Epithelial cell of prostate (primary cell): ENCODE measurements around the gene ORC3.
"Not testable (repeated sequence)": the region's sequence is repeated elsewhere in the genome, so short reads cannot be mapped to it uniquely, and the experiment has no call there.

Source experiments
- DNase-seq: peaks from one replicate; pipeline ENCODE4 v3.0.0-alpha.2; 2011; ENCODE audit warnings: low read depth, low spot score
- H3K27ac ChIP-seq: fragments of 450-650 bp; 2 replicates; pipeline ENCODE4 v1.5.1; 2017; ENCODE audit warnings: mild to moderate bottlenecking

The ORC3 gene

GRCh38 chr6:87590417-87590880 is 514 bp downstream of the ORC3 start:
- no peak for DNase-seq
- H3K27ac ChIP-seq = peak overlapping the region; percentile 55

DNA sequence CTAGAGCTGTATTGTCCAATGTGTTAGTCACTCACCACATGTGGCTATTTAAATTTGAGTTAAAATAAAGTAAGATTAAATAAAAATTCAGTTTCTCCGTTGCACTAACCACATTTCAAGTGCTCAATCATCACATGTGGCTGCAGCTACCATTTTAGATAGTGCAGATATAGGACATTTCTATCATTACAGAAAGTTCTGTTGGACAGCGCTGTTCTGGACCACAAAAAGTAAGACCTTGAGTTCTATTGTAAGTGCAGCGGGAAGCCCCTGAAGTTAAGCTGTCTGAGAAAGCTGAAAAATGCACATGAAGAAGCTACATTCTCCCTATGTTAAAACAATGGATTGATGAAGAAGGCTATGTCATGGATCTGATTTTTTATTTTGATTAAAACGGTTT is 1.1 kb downstream of the ORC3 start:
- H3K27ac ChIP-seq = no peak overlapping the region
- no peak for DNase-seq

DNA sequence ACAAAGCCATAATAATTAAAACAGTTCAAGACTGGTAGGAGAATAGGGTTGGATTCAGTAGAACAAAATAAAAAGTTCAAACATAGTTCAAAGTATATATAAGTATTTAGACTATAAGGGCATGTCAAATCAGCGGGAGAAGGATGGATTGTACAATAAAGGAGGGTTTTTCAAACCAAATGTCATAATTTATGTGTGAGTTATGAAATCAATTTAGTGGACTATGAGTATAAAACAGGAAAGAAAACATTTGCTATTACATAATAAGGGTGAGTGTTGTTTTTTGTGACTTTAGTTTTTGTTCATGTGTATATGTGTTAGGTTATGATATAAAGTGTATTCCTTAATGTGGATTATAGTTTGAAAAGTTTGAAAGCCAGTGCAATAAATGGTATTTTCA is 10.6 kb downstream of the ORC3 start:
- no peak overlapping the region for H3K27ac ChIP-seq
- DNase-seq = no peak

GRCh38 chr6:87606199-87606598 is 16.3 kb downstream of the ORC3 start:
- no peak overlapping the region for H3K27ac ChIP-seq
- DNase-seq = no peak

DNA sequence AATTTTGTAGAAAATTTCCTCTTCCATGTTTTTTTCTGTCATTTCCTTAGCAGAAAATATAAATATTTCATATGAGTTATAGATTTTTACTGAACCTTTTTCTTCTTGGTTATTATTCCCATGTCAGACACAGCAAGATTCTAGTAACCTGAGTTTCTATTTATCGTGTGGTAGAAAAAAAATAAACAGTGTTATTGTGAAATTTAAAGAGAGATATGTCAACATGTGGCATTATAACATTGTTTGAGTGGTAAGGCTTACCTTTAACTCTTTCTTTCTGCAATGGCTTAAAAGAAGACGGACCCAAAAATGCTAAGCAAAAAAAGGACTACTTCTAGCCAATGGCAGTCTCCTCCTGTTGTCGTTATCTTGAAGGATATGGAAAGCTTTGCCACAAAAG is 18.9 kb downstream of the ORC3 start:
- no peak for DNase-seq
- H3K27ac ChIP-seq = no peak overlapping the region

DNA sequence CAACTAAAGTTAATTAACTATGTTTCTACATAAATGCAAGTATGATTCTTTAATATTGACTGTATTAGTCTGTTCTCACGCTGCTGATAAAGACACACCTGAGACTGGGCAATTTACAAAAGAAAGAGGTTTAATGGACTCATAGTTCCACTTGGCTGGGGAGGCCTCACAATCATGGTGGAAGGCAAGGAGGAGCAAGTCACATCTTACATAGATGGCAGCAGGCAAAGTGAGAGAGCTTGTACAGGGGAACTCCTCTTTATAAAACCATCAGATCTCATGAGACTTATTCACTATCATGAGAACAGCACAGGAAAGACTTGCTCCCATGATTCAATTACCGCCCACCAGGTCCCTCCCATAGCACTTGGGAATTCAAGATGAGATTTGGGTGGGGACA is 23.1 kb downstream of the ORC3 start:
- not testable (repeated sequence) for DNase-seq, H3K27ac ChIP-seq

GRCh38 chr6:87617405-87617804 is 27.5 kb downstream of the ORC3 start:
- DNase-seq = no peak
- no peak overlapping the region for H3K27ac ChIP-seq

DNA sequence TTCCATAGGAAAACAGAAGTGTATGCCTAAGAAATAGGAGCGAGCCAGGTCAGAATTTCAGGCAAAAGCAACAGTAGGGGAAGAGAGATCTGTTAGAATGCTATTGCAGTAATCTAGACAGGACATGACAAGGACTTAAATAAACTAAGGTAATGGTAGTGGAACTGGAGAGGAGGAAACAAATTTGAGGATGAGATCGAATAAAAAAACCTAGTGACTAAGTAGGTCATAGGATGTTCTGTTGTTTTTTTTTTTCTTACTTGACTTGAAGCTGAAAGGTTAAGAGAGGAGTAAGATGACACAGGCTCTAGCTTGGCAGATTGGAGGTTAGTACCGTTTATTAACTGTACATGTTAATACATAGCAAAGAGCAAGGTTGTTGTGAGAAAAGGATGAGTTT is 28.6 kb downstream of the ORC3 start:
- DNase-seq = no peak

GRCh38 chr6:87623248-87623647 is 33.3 kb downstream of the ORC3 start:
- H3K27ac ChIP-seq = peak overlapping the region; percentile 2
- peak; percentile 6 for DNase-seq

More for the DNA sequence above, 28.6 kb downstream of the ORC3 start:
- H3K27ac ChIP-seq = no peak overlapping the region

- no peak for DNase-seq
- no peak overlapping the region for H3K27ac ChIP-seq
Measured at GRCh38 chr6:87628424-87628823, 38.5 kb downstream of the ORC3 start.

- H3K27ac ChIP-seq = no peak overlapping the region
- no peak for DNase-seq
Measured at GRCh38 chr6:87628881-87629280, 38.9 kb downstream of the ORC3 start.

GRCh38 chr6:87630746-87631145 is 40.8 kb downstream of the ORC3 start:
- DNase-seq = no peak
- H3K27ac ChIP-seq = no peak overlapping the region

DNA sequence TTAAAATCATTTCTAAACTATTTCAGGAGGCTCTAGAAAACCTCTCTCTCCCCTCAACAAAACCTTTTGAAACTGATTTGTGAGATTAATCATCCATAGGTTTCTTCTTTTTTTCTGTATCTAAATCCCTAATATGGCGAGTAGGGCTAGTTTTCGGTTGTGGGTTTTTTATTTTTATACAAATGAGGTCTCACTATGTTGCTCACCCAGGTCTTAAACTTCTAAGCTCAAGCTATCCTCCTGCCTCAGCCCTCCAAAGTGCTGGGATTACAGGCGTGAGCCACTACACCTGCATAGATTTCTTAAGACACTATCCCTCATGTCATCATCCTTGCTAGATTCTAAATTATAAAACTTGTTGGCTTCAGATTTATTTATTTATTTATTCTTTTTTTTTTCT is 43.9 kb downstream of the ORC3 start:
- no peak overlapping the region for H3K27ac ChIP-seq
- DNase-seq = no peak

DNA sequence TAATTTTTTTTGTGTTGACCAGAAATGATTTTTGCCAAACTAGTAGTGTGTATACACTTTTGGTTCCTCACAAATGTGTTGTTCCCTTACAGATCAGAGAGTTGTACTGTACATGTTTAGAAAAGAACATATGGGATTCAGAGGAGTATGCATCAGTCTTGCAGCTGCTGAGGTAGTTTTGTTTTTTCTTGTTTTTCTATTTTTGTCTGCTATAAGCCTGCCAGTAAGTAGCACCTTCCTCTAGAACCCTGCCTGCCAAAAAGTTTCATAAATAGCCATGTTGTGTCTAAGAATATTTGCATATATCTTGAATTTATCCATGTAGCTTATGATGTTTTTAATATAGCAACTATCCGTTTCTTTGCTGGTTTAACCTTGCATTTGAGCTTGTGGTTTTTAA is 46.4 kb downstream of the ORC3 start:
- H3K27ac ChIP-seq = no peak overlapping the region
- no peak for DNase-seq

DNA sequence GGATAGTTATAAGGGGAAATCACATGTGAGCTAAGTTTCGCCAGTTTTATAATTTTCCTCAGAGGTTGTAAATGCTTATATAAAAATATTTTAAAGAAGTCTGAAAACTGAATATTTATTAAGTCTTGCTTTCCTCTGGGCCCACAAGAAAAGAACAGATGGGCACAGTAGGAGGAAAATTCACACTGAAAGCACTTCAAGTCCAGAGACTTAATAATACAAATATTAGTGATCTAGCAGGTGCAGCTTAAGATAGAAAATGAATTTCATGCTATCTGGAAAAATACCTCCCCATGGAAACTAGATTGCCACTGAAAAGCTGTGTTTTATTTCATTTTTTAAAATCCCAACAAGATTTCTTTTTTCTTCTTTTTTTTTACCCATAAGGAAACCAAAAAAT is 47.2 kb downstream of the ORC3 start:
- DNase-seq = no peak
- H3K27ac ChIP-seq = no peak overlapping the region

GRCh38 chr6:87639373-87639772 is 49.4 kb downstream of the ORC3 start:
- no peak overlapping the region for H3K27ac ChIP-seq
- DNase-seq = no peak

- no peak overlapping the region for H3K27ac ChIP-seq
- DNase-seq = no peak
Measured at GRCh38 chr6:87641065-87641692, 51.2 kb downstream of the ORC3 start.

DNA sequence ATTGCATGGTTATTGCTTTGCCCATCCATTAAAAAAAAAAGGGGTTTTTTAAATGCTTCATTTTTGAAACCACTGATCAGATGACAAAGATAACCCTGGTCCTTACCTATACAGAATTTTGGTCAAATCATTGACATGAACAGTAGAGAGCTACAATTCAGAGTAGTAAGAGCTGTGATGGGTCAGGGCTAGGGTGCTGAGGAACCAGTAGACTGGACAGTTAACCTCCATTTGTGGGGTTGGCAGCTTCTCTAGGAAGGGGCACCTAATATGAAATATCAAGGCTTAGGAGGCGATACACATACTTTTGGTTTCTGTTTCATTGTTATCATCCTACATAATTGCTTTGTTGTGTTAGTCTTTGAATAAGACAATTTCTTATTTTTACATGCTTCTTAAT is 55.1 kb downstream of the ORC3 start:
- H3K27ac ChIP-seq = no peak overlapping the region
- no peak for DNase-seq

- no peak overlapping the region for H3K27ac ChIP-seq
- DNase-seq = no peak
Measured at GRCh38 chr6:87653074-87653962, 63.4 kb downstream of the ORC3 start.

GRCh38 chr6:87654122-87654521 is 64.2 kb downstream of the ORC3 start:
- no peak for DNase-seq
- no peak overlapping the region for H3K27ac ChIP-seq

DNA sequence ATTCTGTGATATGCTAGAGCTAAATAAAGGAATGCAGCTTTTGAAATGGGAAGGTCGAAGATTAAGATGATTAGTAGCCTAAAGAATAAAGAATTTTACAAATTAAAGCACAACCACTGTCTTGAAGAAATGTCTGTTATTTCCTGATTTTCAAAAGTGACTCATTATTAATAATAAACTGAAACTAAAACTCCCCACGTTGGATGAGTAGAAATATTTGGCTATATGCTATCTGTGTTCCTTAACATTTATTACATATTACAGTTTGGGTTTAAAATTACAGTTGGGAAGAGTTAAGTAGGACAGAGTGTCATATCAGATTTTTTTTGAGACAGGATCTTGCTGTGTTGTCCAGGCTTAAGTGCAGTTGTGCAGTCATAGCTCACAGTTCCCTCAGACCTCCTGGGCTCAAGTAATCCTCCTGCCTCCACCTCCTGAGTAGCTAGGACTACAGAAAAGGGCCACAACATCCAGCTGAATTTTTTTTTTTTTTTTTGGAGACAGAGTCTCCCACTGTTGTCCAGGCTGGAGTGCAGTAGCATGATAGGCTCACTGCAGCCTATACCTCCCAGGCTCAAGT is 65.0 kb downstream of the ORC3 start:
- H3K27ac ChIP-seq = no peak overlapping the region
- no peak for DNase-seq
